GM12865 (cell line): ENCODE data around the gene GCNA.
"Not testable (repeated sequence)": the region's sequence is repeated elsewhere in the genome, so short reads cannot be mapped to it uniquely, and the experiment has no call there.

Experiments
- DNase-seq: peaks from one replicate; pipeline ENCODE4 v3.0.0; 2010; ENCODE audit warnings: low read depth
- H3K4me3 ChIP-seq: 2 replicates; pipeline ENCODE4 v1.5.1; 2011; ENCODE audit warnings: mild to moderate bottlenecking, low read depth, low read length, control low read depth
- CTCF ChIP-seq: IDR thresholded peaks from 2 replicates; pipeline ENCODE4 v1.5.1; 2011; ENCODE audit warnings: low read length, control low read depth, low read depth, inconsistent platforms; ENCODE audit not compliant: insufficient read depth; ENCODE audit errors: missing control alignments

The GCNA gene

GRCh38 chrX:71653344-71653743 is 75.1 kb downstream of the GCNA start:
- TF ChIP-seq CTCF, result no peak
- DNase-seq, result no peak
- no peak overlapping the region for H3K4me3 ChIP-seq

GRCh38 chrX:71657267-71657666 is 79.0 kb downstream of the GCNA start:
- no peak for DNase-seq
- H3K4me3 ChIP-seq, result no peak overlapping the region
- TF ChIP-seq CTCF, result no peak

DNA sequence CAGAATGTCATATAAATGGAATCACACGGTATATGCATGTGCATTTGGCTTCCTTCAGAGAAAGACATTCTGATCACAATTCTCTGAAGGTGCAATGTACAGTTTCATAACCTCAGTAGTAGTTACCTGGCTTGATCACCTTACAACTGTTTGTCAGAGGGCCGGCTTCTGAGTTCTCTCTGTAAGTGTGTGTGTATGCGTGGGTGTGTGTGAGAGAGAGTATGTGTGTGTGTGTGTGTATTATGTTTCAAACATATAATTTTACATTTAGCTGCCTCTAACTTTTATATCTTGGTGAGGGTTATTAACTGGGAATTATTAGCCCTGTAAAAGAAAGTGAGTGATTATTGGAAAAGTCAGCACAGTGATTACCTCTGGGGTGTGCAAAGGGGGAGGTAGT is 81.1 kb downstream of the GCNA start:
- no peak for TF ChIP-seq CTCF
- H3K4me3 ChIP-seq, result no peak overlapping the region
- no peak for DNase-seq

- TF ChIP-seq CTCF, result no peak
- no peak for DNase-seq
- H3K4me3 ChIP-seq, result no peak overlapping the region
These were observed 81.7 kb downstream of the GCNA start for GRCh38 chrX:71659959-71660358.

- no peak for DNase-seq
- TF ChIP-seq CTCF, result no peak
- no peak overlapping the region for H3K4me3 ChIP-seq
These were observed 82.6 kb downstream of the GCNA start for GRCh38 chrX:71660562-71661416.

- no peak for TF ChIP-seq CTCF
- DNase-seq, result no peak
- H3K4me3 ChIP-seq, result no peak overlapping the region
These were observed 83.7 kb downstream of the GCNA start for GRCh38 chrX:71661919-71662318.

DNA sequence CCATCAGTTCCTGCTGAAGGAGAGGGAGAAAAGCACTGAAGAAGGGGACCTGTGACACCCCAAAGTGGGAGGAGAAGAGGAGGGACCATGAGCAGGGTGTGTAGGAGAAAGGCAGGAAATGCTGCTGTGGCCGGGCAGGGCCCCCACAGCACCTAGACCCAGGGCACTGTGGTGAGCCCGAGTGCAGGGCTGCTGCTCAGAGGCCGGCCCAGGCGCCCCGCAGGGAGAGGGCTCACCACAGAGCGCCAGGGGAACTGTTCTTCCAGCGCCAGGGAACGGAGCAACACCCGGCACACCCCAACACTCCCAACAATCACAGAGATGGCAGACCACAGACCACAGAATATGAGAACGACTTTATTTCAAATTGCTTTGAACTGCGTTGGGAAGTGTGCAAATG is 84.4 kb downstream of the GCNA start:
- H3K4me3 ChIP-seq, result not testable (repeated sequence)
- peak; percentile 20 for DNase-seq
